Endothelial cell of umbilical vein (primary cell): Measurements from ENCODE around the gene ALOXE3.

ENCODE experiments used
- FOS ChIP-seq: IDR thresholded peaks from 2 replicates; pipeline ENCODE4 v1.6.1; 2011; ENCODE audit warnings: mild to moderate bottlenecking, low read length, moderate library complexity, borderline replicate concordance; ENCODE audit not compliant: insufficient read depth
- JUN ChIP-seq: IDR thresholded peaks from 2 replicates; pipeline ENCODE4 v1.6.1; 2011; ENCODE audit warnings: borderline replicate concordance, low read depth; ENCODE audit not compliant: insufficient read length, insufficient read depth
- POLR2A ChIP-seq: IDR thresholded peaks from 2 replicates; pipeline ENCODE4 v1.6.1; 2012; ENCODE audit warnings: low read depth, mild to moderate bottlenecking, control low read depth, low read length
- POLR2AphosphoS5 ChIP-seq: IDR thresholded peaks from 2 replicates; pipeline ENCODE4 v1.6.1; 2012; ENCODE audit warnings: low read depth, mild to moderate bottlenecking, control low read depth, low read length, moderate library complexity; ENCODE audit not compliant: insufficient read depth
- TF ChIP-seq, protein P1 (sequence below), 2 donors: IDR thresholded peaks; 1 replicate in 1 of 2; 2 replicates in 1 of 2; pipeline ENCODE4 v1.5.1; 2011; ENCODE audit warnings: low read length in 2 of 2, mild to moderate bottlenecking in 2 of 2, moderate library complexity in 2 of 2, control low read depth in 1 of 2, inconsistent platforms in 1 of 2, low read depth in 1 of 2; ENCODE audit not compliant: insufficient read depth in 1 of 2; ENCODE audit errors: extremely low read depth in 1 of 2
- TF ChIP-seq, protein P2 (sequence below): IDR thresholded peaks from 2 replicates; pipeline ENCODE4 v1.6.1; 2011; ENCODE audit not compliant: insufficient read depth, insufficient read length

GRCh38 chr17:8133399-8133798 lies 15.1 kb upstream of the ALOXE3 start:
- TF ChIP-seq, protein P1, sequence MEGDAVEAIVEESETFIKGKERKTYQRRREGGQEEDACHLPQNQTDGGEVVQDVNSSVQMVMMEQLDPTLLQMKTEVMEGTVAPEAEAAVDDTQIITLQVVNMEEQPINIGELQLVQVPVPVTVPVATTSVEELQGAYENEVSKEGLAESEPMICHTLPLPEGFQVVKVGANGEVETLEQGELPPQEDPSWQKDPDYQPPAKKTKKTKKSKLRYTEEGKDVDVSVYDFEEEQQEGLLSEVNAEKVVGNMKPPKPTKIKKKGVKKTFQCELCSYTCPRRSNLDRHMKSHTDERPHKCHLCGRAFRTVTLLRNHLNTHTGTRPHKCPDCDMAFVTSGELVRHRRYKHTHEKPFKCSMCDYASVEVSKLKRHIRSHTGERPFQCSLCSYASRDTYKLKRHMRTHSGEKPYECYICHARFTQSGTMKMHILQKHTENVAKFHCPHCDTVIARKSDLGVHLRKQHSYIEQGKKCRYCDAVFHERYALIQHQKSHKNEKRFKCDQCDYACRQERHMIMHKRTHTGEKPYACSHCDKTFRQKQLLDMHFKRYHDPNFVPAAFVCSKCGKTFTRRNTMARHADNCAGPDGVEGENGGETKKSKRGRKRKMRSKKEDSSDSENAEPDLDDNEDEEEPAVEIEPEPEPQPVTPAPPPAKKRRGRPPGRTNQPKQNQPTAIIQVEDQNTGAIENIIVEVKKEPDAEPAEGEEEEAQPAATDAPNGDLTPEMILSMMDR (IDR thresholded peaks at IDR 0.05; ENCODE audit: extremely low read depth in 1 of 2, insufficient read depth in 1 of 2, low read depth in 1 of 2, low read length in 2 of 2) = no peak
- TF ChIP-seq POLR2AphosphoS5 = no peak
- TF ChIP-seq, protein P2, sequence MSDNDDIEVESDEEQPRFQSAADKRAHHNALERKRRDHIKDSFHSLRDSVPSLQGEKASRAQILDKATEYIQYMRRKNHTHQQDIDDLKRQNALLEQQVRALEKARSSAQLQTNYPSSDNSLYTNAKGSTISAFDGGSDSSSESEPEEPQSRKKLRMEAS = no peak
- TF ChIP-seq FOS = no peak
- TF ChIP-seq POLR2A = no peak
- no peak for TF ChIP-seq JUN
